Vagina (tissue), 2 donors: ENCODE results near the gene PNPLA8.

ENCODE experiments used
- POLR2A ChIP-seq, 2 donors: fragments of 450-650 bp; IDR thresholded peaks; one replicate each; pipeline ENCODE4 v1.6.1; 2017; ENCODE audit warnings: antibody characterized with exemption in 2 of 2, mild to moderate bottlenecking in 2 of 2, moderate library complexity in 2 of 2
- TF ChIP-seq, protein P1 (sequence below), 3 experiments: fragments of 450-650 bp in 2 of 3; fragments of 200-600 bp in 1 of 3; sonication (generic) in 1 of 3; IDR thresholded peaks; one replicate each; pipeline ENCODE4 v1.5.1; 2017 to 2019; ENCODE audit warnings: antibody characterized with exemption in 3 of 3, mild to moderate bottlenecking in 2 of 3, moderate library complexity in 2 of 3

DNA sequence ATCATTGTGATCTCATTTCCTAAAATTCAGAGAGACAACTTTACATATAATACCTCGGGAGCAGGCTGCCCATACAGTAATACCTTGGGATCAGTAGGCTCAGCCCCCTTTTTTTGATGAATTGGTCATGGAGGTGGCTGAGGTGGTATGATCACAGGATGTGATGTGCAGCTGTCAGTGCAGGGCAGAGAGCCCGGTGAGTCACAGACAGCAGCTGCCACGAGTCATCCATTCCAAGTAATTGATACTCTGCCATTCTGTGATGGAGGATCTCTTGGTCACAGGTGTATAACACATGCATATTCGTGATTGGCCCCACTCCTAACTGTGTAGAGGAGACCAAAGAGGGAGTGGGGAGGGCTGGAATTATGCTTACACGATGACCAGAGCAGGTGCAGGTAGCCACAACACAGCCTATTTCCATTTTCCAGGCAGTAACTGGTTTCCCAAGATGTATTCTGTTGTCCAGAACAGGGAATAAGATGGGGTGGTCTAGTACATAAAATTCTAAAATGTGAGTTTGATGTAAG is 83.8 kb downstream of the PNPLA8 start:
- TF ChIP-seq, protein P1, sequence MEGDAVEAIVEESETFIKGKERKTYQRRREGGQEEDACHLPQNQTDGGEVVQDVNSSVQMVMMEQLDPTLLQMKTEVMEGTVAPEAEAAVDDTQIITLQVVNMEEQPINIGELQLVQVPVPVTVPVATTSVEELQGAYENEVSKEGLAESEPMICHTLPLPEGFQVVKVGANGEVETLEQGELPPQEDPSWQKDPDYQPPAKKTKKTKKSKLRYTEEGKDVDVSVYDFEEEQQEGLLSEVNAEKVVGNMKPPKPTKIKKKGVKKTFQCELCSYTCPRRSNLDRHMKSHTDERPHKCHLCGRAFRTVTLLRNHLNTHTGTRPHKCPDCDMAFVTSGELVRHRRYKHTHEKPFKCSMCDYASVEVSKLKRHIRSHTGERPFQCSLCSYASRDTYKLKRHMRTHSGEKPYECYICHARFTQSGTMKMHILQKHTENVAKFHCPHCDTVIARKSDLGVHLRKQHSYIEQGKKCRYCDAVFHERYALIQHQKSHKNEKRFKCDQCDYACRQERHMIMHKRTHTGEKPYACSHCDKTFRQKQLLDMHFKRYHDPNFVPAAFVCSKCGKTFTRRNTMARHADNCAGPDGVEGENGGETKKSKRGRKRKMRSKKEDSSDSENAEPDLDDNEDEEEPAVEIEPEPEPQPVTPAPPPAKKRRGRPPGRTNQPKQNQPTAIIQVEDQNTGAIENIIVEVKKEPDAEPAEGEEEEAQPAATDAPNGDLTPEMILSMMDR (IDR thresholded peaks at IDR 0.05), result no peak
- no peak for TF ChIP-seq POLR2A (IDR thresholded peaks at IDR 0.05)
